Measurements from ENCODE around the gene IL1RAPL2. TPM values are rescaled to one million over a fixed set of nuclear protein-coding genes. Genes with fewer than 3 reads are reported as not detected.

IL1RAPL2 gene
- total RNA-seq, 1 donor from 2014 or later: 0.58 TPM

DNA sequence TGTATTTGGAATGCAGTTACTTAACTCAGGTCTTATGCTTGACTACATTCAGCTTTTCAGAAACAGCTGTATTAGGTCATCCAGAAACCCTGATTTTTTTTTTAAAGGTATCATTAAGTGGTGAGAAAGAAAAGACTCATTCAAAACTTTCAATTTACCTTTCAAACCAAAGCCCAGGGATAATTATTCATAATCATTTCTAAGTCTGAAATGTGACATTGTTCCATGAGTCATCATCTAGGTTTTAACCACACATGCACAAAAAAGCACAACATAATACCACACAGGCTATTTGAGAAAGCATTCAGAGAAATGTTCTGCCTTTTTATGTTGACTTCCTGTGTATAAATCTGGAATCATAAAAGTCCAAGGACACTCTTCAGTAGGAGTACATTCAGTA, 288.2 kb downstream of the IL1RAPL2 start:
- no peak for DNase-seq (ENCODE audit: low read depth, low spot score)
- peaks cover 5% of the 10 kb centered on the region for H3K9me3 Mint-ChIP-seq
- peaks cover 3% of the 10 kb centered on the region for H3K36me3 Mint-ChIP-seq (ENCODE audit: low read depth)

GRCh38 chrX:104854790-104855340, 288.9 kb downstream of the IL1RAPL2 start:
- no peak for TF ChIP-seq CTCF (conservative IDR thresholded peaks at IDR 0.05)
- Mint-ChIP-seq H3K4me1 (peaks cover 14% of the 10 kb centered on the region), H3K36me3 (ENCODE audit: low read depth) (peaks cover 3% of the 10 kb centered on the region), H3K27ac (ENCODE audit: unreplicated experiment) (no peak overlapping the region), H3K4me3 (no peak overlapping the region), H3K9me3 (peaks cover 5% of the 10 kb centered on the region), H3K27me3 (ENCODE audit: low read depth) (no peaks in the 10 kb centered on the region)
- DNase-seq (ENCODE audit: low read depth, low spot score): no peak

More for the DNA sequence above, 288.2 kb downstream of the IL1RAPL2 start:
- no peak overlapping the region for H3K27ac Mint-ChIP-seq (ENCODE audit: unreplicated experiment)
- H3K4me3 Mint-ChIP-seq: no peak overlapping the region
- H3K4me1 Mint-ChIP-seq: peaks cover 14% of the 10 kb centered on the region
- no peak for TF ChIP-seq CTCF (conservative IDR thresholded peaks at IDR 0.05)
- no peaks in the 10 kb centered on the region for H3K27me3 Mint-ChIP-seq (ENCODE audit: low read depth)

GRCh38 chrX:104863466-104863865, 297.5 kb downstream of the IL1RAPL2 start:
- Mint-ChIP-seq H3K27me3 (ENCODE audit: low read depth) (no peaks in the 10 kb centered on the region), H3K4me1 (no peaks in the 10 kb centered on the region), H3K36me3 (ENCODE audit: low read depth) (no peaks in the 10 kb centered on the region), H3K27ac (ENCODE audit: unreplicated experiment) (no peak overlapping the region), H3K9me3 (peaks cover 11% of the 10 kb centered on the region), H3K4me3 (no peak overlapping the region)
- TF ChIP-seq CTCF (conservative IDR thresholded peaks at IDR 0.05): no peak
- DNase-seq (ENCODE audit: low read depth, low spot score): no peak

GRCh38 chrX:104864296-104864695, 298.3 kb downstream of the IL1RAPL2 start:
- Mint-ChIP-seq H3K36me3 (ENCODE audit: low read depth) (no peaks in the 10 kb centered on the region), H3K4me3 (no peak overlapping the region), H3K27ac (ENCODE audit: unreplicated experiment) (no peak overlapping the region), H3K27me3 (ENCODE audit: low read depth) (no peaks in the 10 kb centered on the region), H3K9me3 (peaks cover 11% of the 10 kb centered on the region), H3K4me1 (no peaks in the 10 kb centered on the region)
- TF ChIP-seq CTCF (conservative IDR thresholded peaks at IDR 0.05): no peak
- DNase-seq (ENCODE audit: low read depth, low spot score): no peak

DNA sequence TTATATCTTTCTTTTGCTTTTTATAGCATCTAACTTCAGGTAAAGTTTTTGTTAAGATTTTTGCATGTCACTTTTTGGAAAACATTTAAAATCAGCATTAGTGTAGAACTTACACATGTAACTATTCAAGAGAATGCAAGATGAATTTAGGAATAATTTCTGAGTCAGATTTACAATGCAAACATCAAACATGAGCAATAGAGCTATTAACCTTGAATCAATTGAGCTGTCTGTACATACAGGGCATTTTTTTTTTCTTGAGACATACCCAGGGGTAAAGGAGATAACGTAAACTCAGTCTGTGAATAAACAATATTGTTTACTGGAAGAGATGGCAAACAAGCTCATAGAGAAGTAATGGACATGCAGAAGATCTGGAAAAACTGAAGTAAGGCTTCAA, 311.5 kb downstream of the IL1RAPL2 start:
- H3K27me3 Mint-ChIP-seq (ENCODE audit: low read depth): no peaks in the 10 kb centered on the region
- no peak overlapping the region for H3K27ac Mint-ChIP-seq (ENCODE audit: unreplicated experiment)
- no peaks in the 10 kb centered on the region for H3K4me1 Mint-ChIP-seq
- TF ChIP-seq CTCF (conservative IDR thresholded peaks at IDR 0.05): no peak
- DNase-seq (ENCODE audit: low read depth, low spot score): no peak
- peaks cover 7% of the 10 kb centered on the region for H3K9me3 Mint-ChIP-seq
- H3K4me3 Mint-ChIP-seq: no peak overlapping the region
- H3K36me3 Mint-ChIP-seq (ENCODE audit: low read depth): peaks cover 2% of the 10 kb centered on the region
